ENCODE results near the gene SDR42E2. TPM values are rescaled to one million over a fixed set of nuclear protein-coding genes. Genes with fewer than 3 reads are reported as not detected.

SDR42E2 gene
- total and polyA plus RNA-seq, 2 of the 8 experiments (the other 6 are each of a cell fraction or from before 2014, with no cell fraction given) = 0.08 TPM; not detected in 1

- Histone ChIP-seq H3K36me3 (ENCODE audit: control insufficient read depth in 2 of 4, insufficient read depth in 4 of 4, low read length in 3 of 4) (no peaks in the 10 kb centered on the region), H3K79me2 (ENCODE audit: control insufficient read depth in 1 of 2, insufficient read depth in 2 of 2, low read length in 2 of 2) (peaks cover 0 to 2% of the 10 kb centered on the region in 2 experiments; a peak in 2 of 4 replicates), H3K4ac (replicated peaks; ENCODE audit: insufficient read length, low read depth, low read length) (no peak overlapping the region), H3K4me2 (ENCODE audit: insufficient read depth in 1 of 2, low read depth in 2 of 2, low read length in 2 of 2) (no peak overlapping the region), H2BK12ac (ENCODE audit: low read depth, low read length) (no peak overlapping the region), H3K56ac (replicated peaks; ENCODE audit: insufficient read length, low read depth, low read length) (no peak overlapping the region), H4K20me1 (replicated peaks in 1 of 2; ENCODE audit: control insufficient read depth in 1 of 2, insufficient read depth in 2 of 2, low read length in 2 of 2) (no peaks in the 10 kb centered on the region), H2BK15ac (ENCODE audit: low read length) (no peak overlapping the region), H3K9me3 (ENCODE audit: insufficient read depth in 2 of 2, low read depth in 1 of 2, low read length in 1 of 2) (no peaks in the 10 kb centered on the region), H3K23ac (ENCODE audit: insufficient read length) (no peak overlapping the region), H3K18ac (ENCODE audit: extremely low read depth, low read length) (no peak overlapping the region), H3K4me1 (replicated peaks in 1 of 4; ENCODE audit: control insufficient read depth in 3 of 4, insufficient read depth in 4 of 4, low read length in 3 of 4) (peaks cover 0 to under 1% (median 0%) of the 10 kb centered on the region in 4 experiments; a peak in 2 of 7 replicates), H2BK20ac (ENCODE audit: low read length) (no peak overlapping the region), H4K5ac (ENCODE audit: insufficient read length, low read depth, low read length) (no peak overlapping the region), H3K4me3 (ENCODE audit: extremely low read depth in 1 of 4, insufficient read depth in 2 of 4, low read depth in 3 of 4, low read length in 4 of 4) (no peak overlapping the region), H2BK120ac (replicated peaks; ENCODE audit: low read depth, low read length) (no peak overlapping the region), H3K27me3 (replicated peaks in 1 of 4; ENCODE audit: control insufficient read depth in 3 of 4, extremely low read depth in 1 of 4, insufficient read depth in 3 of 4, low read length in 3 of 4) (no peaks in the 10 kb centered on the region), H2BK5ac (ENCODE audit: low read depth, low read length) (no peak overlapping the region), H3K23me2 (ENCODE audit: low read depth, low read length) (peaks cover 6% of the 10 kb centered on the region), H4K8ac (ENCODE audit: extremely low read depth, insufficient read depth, low read length) (no peak overlapping the region), H2AFZ (ENCODE audit: low read length) (no peak overlapping the region), H3K79me1 (ENCODE audit: low read depth, low read length) (no peaks in the 10 kb centered on the region; the same call in 1 of the 2 replicates), H3K27ac (ENCODE audit: low read depth, low read length) (no peak overlapping the region), H3K14ac (ENCODE audit: insufficient read length) (no peak overlapping the region), H4K91ac (replicated peaks; ENCODE audit: insufficient read length, low read length) (no peak overlapping the region), H2AK5ac (ENCODE audit: low read depth, low read length) (no peak overlapping the region), H3K9ac (replicated peaks in 1 of 4; ENCODE audit: extremely low read depth in 1 of 4, low read depth in 3 of 4, low read length in 3 of 4) (no peak overlapping the region)
- 91% methylated on average over 6 of the region's 6 CpGs; no CpG with 5 or more reads in 1 of the 2 experiments for WGBS, 2 experiments (ENCODE audit: extremely low coverage in 1 of 2, insufficient coverage in 1 of 2, insufficient read length in 1 of 2, insufficient replicate concordance in 2 of 2, low coverage in 1 of 2, low lambda C conversion rate in 2 of 2, missing lambda C conversion rate in 1 of 2)
- DNase-seq (ENCODE audit: low read depth in 1 of 2, low spot score in 2 of 2) = no peak
- TF ChIP-seq CBX8 (IDR thresholded peaks at IDR 0.05; ENCODE audit: borderline replicate concordance, low read depth, low read length) (no peak), USF2 (IDR thresholded peaks at IDR 0.05; ENCODE audit: low read length) (no peak), TAF1 (IDR thresholded peaks at IDR 0.05; ENCODE audit: low read depth, low read length) (no peak), CEBPB (IDR thresholded peaks at IDR 0.05; ENCODE audit: low read depth, low read length) (no peak), SIRT6 (IDR thresholded peaks at IDR 0.05; ENCODE audit: low read length) (no peak), RNF2 (IDR thresholded peaks at IDR 0.05; ENCODE audit: borderline replicate concordance, low read depth, low read length, missing control alignments, poor library complexity, severe bottlenecking) (no peak), TCF12 (IDR thresholded peaks at IDR 0.05; ENCODE audit: low read depth, low read length) (no peak), CHD1 (IDR thresholded peaks at IDR 0.05; ENCODE audit: low read depth, low read length) (no peak), MAX (IDR thresholded peaks at IDR 0.05) (no peak)
- POLR2A ChIA-PET (ENCODE audit: partially characterized antibody) = interaction anchor here (1.1 to 1.2 kb wide), 2 partner anchors 10 to 103 kb away, joined by 3 to 4 read pairs; no protein-coding TSS in a partner anchor
- FAIRE-seq = no peak
- CTCF ChIA-PET (ENCODE audit: partially characterized antibody) = interaction anchor here (0.7 to 2.6 kb wide), 6 partner anchors 10 to 147 kb away, joined by 3 to 16 read pairs (median 3); no protein-coding TSS in a partner anchor
These were observed 39.9 kb downstream of the SDR42E2 start for GRCh38 chr16:22202261-22202637.
